ENCODE data around the gene HADH. TPM values are rescaled to one million over a fixed set of nuclear protein-coding genes. Genes with fewer than 3 reads are reported as not detected.

HADH gene
- polyA plus RNA-seq, 2 of the 4 experiments (the other 2 are of a cell fraction), result 22.7 to 23.7 TPM

GRCh38 chr4:108051343-108051742, 61.7 kb downstream of the HADH start:
- 57% methylated on average over 9 of the region's 10 CpGs for WGBS (ENCODE audit: missing lambda C conversion rate)
- Histone ChIP-seq H3K4me3 (no peak overlapping the region), H3K4me2 (no peak overlapping the region), H3K27ac (no peak overlapping the region), H3K4me1 (no peaks in the 10 kb centered on the region), H3K9me3 (no peaks in the 10 kb centered on the region)
- DNase-seq (ENCODE audit: low read depth in 1 of 2, low spot score in 1 of 2) (no peak), FAIRE-seq (no peak), ATAC-seq (no peak)
- TF ChIP-seq RCOR1 (IDR thresholded peaks at IDR 0.05; ENCODE audit: low read depth, low read length), result no peak
- TF ChIP-seq TFCP2L1 (CRISPR knock-in tag; IDR thresholded peaks at IDR 0.05), result no peak
- no peak for TF ChIP-seq KDM5A (IDR thresholded peaks at IDR 0.05)
- no peak for TF ChIP-seq JUN (IDR thresholded peaks at IDR 0.05)
- no peak for TF ChIP-seq SREBF2 (IDR thresholded peaks at IDR 0.05)
- TF ChIP-seq NPAS2 (CRISPR knock-in tag; IDR thresholded peaks at IDR 0.05; ENCODE audit: borderline replicate concordance), result no peak
- TF ChIP-seq ZNF302 (CRISPR knock-in tag; IDR thresholded peaks at IDR 0.05), result no peak
- TF ChIP-seq NFE2L2 (conservative IDR thresholded peaks at IDR 0.05; ENCODE audit: low read length), result no peak
- ChIA-PET CTCF (interaction anchor here (1.5 kb wide), 1 partner anchor 11 kb away, joined by 3 read pairs; no protein-coding TSS in a partner anchor), POLR2A (no interaction called here)

GRCh38 chr4:108052558-108053120, 63.0 kb downstream of the HADH start:
- H3K27ac ChIP-seq, result no peak overlapping the region
- H3K4me2 ChIP-seq, result no peak overlapping the region
- ChIA-PET CTCF (interaction anchor here (0.6 to 1.5 kb wide), 2 partner anchors 10 to 1304 kb away, joined by 3 read pairs; no protein-coding TSS in a partner anchor), POLR2A (no interaction called here)
- FAIRE-seq (no peak), ATAC-seq (no peak), DNase-seq (ENCODE audit: low read depth in 1 of 2, low spot score in 1 of 2) (no peak)
- TF ChIP-seq MAZ (IDR thresholded peaks at IDR 0.05; ENCODE audit: borderline replicate concordance, low read depth, low read length), result no peak
- no peak for TF ChIP-seq RFX5 (IDR thresholded peaks at IDR 0.05)
- no peak for TF ChIP-seq SMC3 (IDR thresholded peaks at IDR 0.05)
- no peak for TF ChIP-seq RARB (CRISPR knock-in tag; IDR thresholded peaks at IDR 0.05)
- TF ChIP-seq NR3C1 (IDR thresholded peaks at IDR 0.05), result no peak
- H3K9me3 ChIP-seq, result no peaks in the 10 kb centered on the region
- H3K4me3 ChIP-seq, result no peak overlapping the region
- no peaks in the 10 kb centered on the region for H3K4me1 ChIP-seq
- 45% methylated on average over 2 of the region's 2 CpGs for whole genome bisulfite sequencing (ENCODE audit: missing lambda C conversion rate)

- ChIA-PET CTCF (interaction anchor here (0.6 kb wide), 1 partner anchor 1304 kb away, joined by 3 read pairs; no protein-coding TSS in a partner anchor), POLR2A (no interaction called here)
- Histone ChIP-seq H3K27ac (no peak overlapping the region), H3K4me1 (no peaks in the 10 kb centered on the region), H3K4me2 (no peak overlapping the region), H3K9me3 (no peaks in the 10 kb centered on the region), H3K4me3 (no peak overlapping the region)
- ATAC-seq (no peak), FAIRE-seq (no peak), DNase-seq (ENCODE audit: low read depth in 1 of 2, low spot score in 1 of 2) (no peak)
- WGBS (ENCODE audit: missing lambda C conversion rate), result 0% methylated on average over 1 of the region's 1 CpG
- TF ChIP-seq RCOR1 (IDR thresholded peaks at IDR 0.05; ENCODE audit: low read depth, low read length) (no peak), ELK1 (IDR thresholded peaks at IDR 0.05; ENCODE audit: low read depth, low read length) (no peak), HMGXB4 (CRISPR knock-in tag; IDR thresholded peaks at IDR 0.05; ENCODE audit: borderline replicate concordance) (no peak), ZFP36 (IDR thresholded peaks at IDR 0.05; ENCODE audit: borderline replicate concordance, partially characterized antibody) (no peak), JUNB (IDR thresholded peaks at IDR 0.05) (no peak), ZNF302 (CRISPR knock-in tag; IDR thresholded peaks at IDR 0.05) (no peak), REST (IDR thresholded peaks at IDR 0.05) (no peak), KDM5A (IDR thresholded peaks at IDR 0.05) (no peak), POLR2A (IDR thresholded peaks at IDR 0.05; ENCODE audit: low read length) (no peak), MAZ (IDR thresholded peaks at IDR 0.05; ENCODE audit: borderline replicate concordance, low read depth, low read length) (no peak), HOXB5 (CRISPR knock-in tag; IDR thresholded peaks at IDR 0.05) (no peak), CHD2 (IDR thresholded peaks at IDR 0.05; ENCODE audit: low read length, partially characterized antibody) (no peak), BHLHE40 (IDR thresholded peaks at IDR 0.05; ENCODE audit: low read depth, low read length) (no peak), RARB (CRISPR knock-in tag; IDR thresholded peaks at IDR 0.05) (no peak), SREBF2 (IDR thresholded peaks at IDR 0.05) (no peak), HOXA7 (CRISPR knock-in tag; IDR thresholded peaks at IDR 0.05) (no peak), MAFK (IDR thresholded peaks at IDR 0.05; ENCODE audit: partially characterized antibody) (no peak), HEYL (CRISPR knock-in tag; IDR thresholded peaks at IDR 0.05) (no peak)
These were observed 63.6 kb downstream of the HADH start for GRCh38 chr4:108053251-108053711.
